Trophoblast cell (in vitro differentiated cells and primary cell): Measurements from ENCODE around the gene DNMT3A.
A peak's percentile ranks its signal among the peaks of the same experiment; 100 is the strongest.

ENCODE experiments used
- DNase-seq, 2 donors: peaks; one replicate each; pipeline ENCODE4 v3.0.0-alpha.2; 2016
- H2AFZ ChIP-seq: 2 replicates; pipeline ENCODE4 v1.6.1; 2013; ENCODE audit warnings: low read length, moderate library complexity, mild to moderate bottlenecking; ENCODE audit not compliant: insufficient read depth, poor library complexity
- H2AK5ac ChIP-seq: 2 replicates; pipeline ENCODE4 v1.6.1; 2013; ENCODE audit warnings: mild to moderate bottlenecking, low read length
- H2BK120ac ChIP-seq: 2 replicates; pipeline ENCODE4 v1.6.1; 2013; ENCODE audit warnings: low read length, mild to moderate bottlenecking, moderate library complexity; ENCODE audit not compliant: insufficient read depth, poor library complexity
- H2BK12ac ChIP-seq: 2 replicates; pipeline ENCODE4 v1.6.1; 2013; ENCODE audit warnings: mild to moderate bottlenecking, low read length, moderate library complexity
- H2BK5ac ChIP-seq: 2 replicates; pipeline ENCODE4 v1.6.1; 2013; ENCODE audit warnings: low read length, low read depth, moderate library complexity, mild to moderate bottlenecking; ENCODE audit not compliant: poor library complexity
- H3K14ac ChIP-seq: 2 replicates; pipeline ENCODE4 v1.6.1; 2013; ENCODE audit warnings: mild to moderate bottlenecking, low read length
- H3K18ac ChIP-seq: 2 replicates; pipeline ENCODE4 v1.6.1; 2013; ENCODE audit warnings: mild to moderate bottlenecking, low read length
- H3K23ac ChIP-seq: 2 replicates; pipeline ENCODE4 v1.6.1; 2013; ENCODE audit warnings: low read length
- H3K27ac ChIP-seq: 2 replicates; pipeline ENCODE4 v1.5.1; 2013; ENCODE audit warnings: low read depth, mild to moderate bottlenecking, inconsistent platforms, low read length, moderate library complexity
- H3K27me3 ChIP-seq: 2 replicates; pipeline ENCODE4 v1.6.1; 2013; ENCODE audit warnings: inconsistent platforms, mild to moderate bottlenecking, low read length, moderate library complexity; ENCODE audit not compliant: insufficient read depth
- H3K36me3 ChIP-seq, 2 experiments: 1 replicate in 1 of 2; 2 replicates in 1 of 2; pipeline ENCODE4 v1.6.1; 2013; ENCODE audit warnings: low read length in 2 of 2, mild to moderate bottlenecking in 2 of 2, moderate library complexity in 1 of 2; ENCODE audit not compliant: insufficient read depth in 2 of 2, control insufficient read depth in 1 of 2
- H3K4ac ChIP-seq: 2 replicates; pipeline ENCODE4 v1.6.1; 2013; ENCODE audit warnings: low read depth, mild to moderate bottlenecking, low read length, moderate library complexity
- H3K4me1 ChIP-seq, 2 experiments: 1 replicate in 1 of 2; 2 replicates in 1 of 2; pipeline ENCODE4 v1.6.1; 2013; ENCODE audit warnings: low read length in 2 of 2, mild to moderate bottlenecking in 2 of 2, moderate library complexity in 1 of 2; ENCODE audit not compliant: insufficient read depth in 2 of 2, control insufficient read depth in 1 of 2
- H3K4me2 ChIP-seq: 2 replicates; pipeline ENCODE4 v1.6.1; 2013; ENCODE audit warnings: inconsistent platforms, mild to moderate bottlenecking, low read length, moderate library complexity
- H3K4me3 ChIP-seq: 2 replicates; pipeline ENCODE4 v1.5.1; 2013; ENCODE audit warnings: mild to moderate bottlenecking, low read depth, low read length, inconsistent platforms
- H3K79me1 ChIP-seq: one replicate; pipeline ENCODE4 v1.6.1; 2013; ENCODE audit warnings: low read length
- H3K79me2 ChIP-seq: 2 replicates; pipeline ENCODE4 v1.6.1; 2013; ENCODE audit warnings: low read length, mild to moderate bottlenecking; ENCODE audit not compliant: control insufficient read depth, insufficient read depth, poor library complexity
- H3K9ac ChIP-seq: 2 replicates; pipeline ENCODE4 v1.6.1; 2013; ENCODE audit warnings: mild to moderate bottlenecking, low read length
- H3K9me3 ChIP-seq: 2 replicates; pipeline ENCODE4 v1.6.1; 2013; ENCODE audit warnings: low read depth, mild to moderate bottlenecking, control low read depth, inconsistent platforms, low read length; ENCODE audit not compliant: insufficient read depth
- H4K12ac ChIP-seq: 2 replicates; pipeline ENCODE4 v1.6.1; 2013; ENCODE audit warnings: low read depth, mild to moderate bottlenecking, low read length, moderate library complexity
- H4K8ac ChIP-seq: 2 replicates; pipeline ENCODE4 v1.6.1; 2013; ENCODE audit warnings: low read depth, mild to moderate bottlenecking, low read length, moderate library complexity
- H4K91ac ChIP-seq: one replicate; pipeline ENCODE4 v1.6.1; 2013; ENCODE audit warnings: low read depth, mild to moderate bottlenecking, low read length, moderate library complexity
- WGBS: extraction: QIAGEN DNeasy Blood & Tissue Kit; methylation state at CpG from one replicate; pipeline ENCODE4 v1.1.7; 2013; ENCODE audit warnings: missing lambda C conversion rate; ENCODE audit not compliant: insufficient read length, insufficient coverage; ENCODE audit errors: extremely low coverage; 5-methylcytosine and 5-hydroxymethylcytosine counted together

Gene DNMT3A

DNA sequence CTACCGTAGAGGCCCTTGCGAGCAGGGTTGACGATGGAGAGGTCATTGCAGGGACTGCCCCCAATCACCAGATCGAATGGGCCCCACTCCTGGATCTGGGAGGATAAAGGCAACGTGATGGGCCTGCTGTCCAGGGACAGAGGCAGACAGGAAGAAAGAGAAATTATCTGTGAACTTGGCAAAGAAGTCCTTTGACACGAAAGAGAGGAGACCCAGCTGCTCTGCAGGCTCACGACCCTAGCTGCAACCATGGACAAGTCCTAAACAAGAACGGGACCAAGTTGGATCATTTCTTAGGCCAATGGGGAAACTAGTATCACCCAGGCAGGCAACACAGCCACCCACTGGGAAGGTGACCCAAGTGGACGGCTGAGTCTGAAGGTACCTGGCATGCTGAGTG, 101.1 kb downstream of the DNMT3A start:
- no peak overlapping the region for H2BK12ac ChIP-seq
- H3K9me3 ChIP-seq: peaks cover 5% of the 10 kb centered on the region
- no peak overlapping the region for H2BK120ac ChIP-seq
- no peak overlapping the region for H3K4me2 ChIP-seq
- WGBS: no CpG with 5 or more reads among the region's 9 CpGs
- H3K14ac ChIP-seq: no peak overlapping the region
- no peak overlapping the region for H4K91ac ChIP-seq
- H3K27me3 ChIP-seq: no peaks in the 10 kb centered on the region
- H4K8ac ChIP-seq: no peak overlapping the region
- no peak overlapping the region for H3K27ac ChIP-seq
- H3K23ac ChIP-seq: no peak overlapping the region
- no peak for DNase-seq
- no peak overlapping the region for H3K9ac ChIP-seq
- no peak overlapping the region for H3K18ac ChIP-seq
- no peak overlapping the region for H2AK5ac ChIP-seq
- no peak overlapping the region for H3K4me3 ChIP-seq
- H3K79me2 ChIP-seq: no peaks in the 10 kb centered on the region
- no peak overlapping the region for H2AFZ ChIP-seq
- H3K4me1 ChIP-seq: no peaks in the 10 kb centered on the region
- no peak overlapping the region for H3K4ac ChIP-seq
- H3K79me1 ChIP-seq: no peaks in the 10 kb centered on the region
- H4K12ac ChIP-seq: no peak overlapping the region
- H3K36me3 ChIP-seq: peaks cover 78 to 84% of the 10 kb centered on the region in 2 experiments
- H2BK5ac ChIP-seq: no peak overlapping the region

DNA sequence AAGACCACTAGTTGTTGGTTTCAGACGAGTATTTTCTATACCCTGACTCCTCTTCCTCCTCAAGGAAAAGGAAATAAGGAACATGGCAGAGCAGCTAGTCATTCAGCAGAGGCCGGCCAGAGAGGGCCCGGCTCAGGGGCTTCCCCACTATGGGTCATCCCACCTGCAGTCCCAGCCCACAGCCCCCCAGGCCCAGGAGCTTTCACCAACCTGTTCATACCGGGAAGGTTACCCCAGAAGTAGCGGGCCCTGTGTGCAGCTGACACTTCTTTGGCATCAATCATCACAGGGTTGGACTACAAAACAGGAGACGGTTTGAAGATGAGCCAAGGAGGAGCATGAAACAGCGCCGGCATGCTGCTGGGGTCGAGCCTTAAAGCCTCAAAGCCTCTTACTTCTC, 102.8 kb downstream of the DNMT3A start:
- no peak overlapping the region for H2AK5ac ChIP-seq
- no peak overlapping the region for H3K4me3 ChIP-seq
- no peak overlapping the region for H4K12ac ChIP-seq
- no peak overlapping the region for H3K23ac ChIP-seq
- peaks cover 75 to 81% of the 10 kb centered on the region in 2 experiments for H3K36me3 ChIP-seq
- H3K9ac ChIP-seq: no peak overlapping the region
- no peak overlapping the region for H3K27ac ChIP-seq
- peaks cover 5% of the 10 kb centered on the region for H3K9me3 ChIP-seq
- H2BK120ac ChIP-seq: no peak overlapping the region
- H4K8ac ChIP-seq: no peak overlapping the region
- H2BK12ac ChIP-seq: no peak overlapping the region
- H3K79me1 ChIP-seq: no peaks in the 10 kb centered on the region
- no peak overlapping the region for H4K91ac ChIP-seq
- no peak overlapping the region for H2AFZ ChIP-seq
- H3K18ac ChIP-seq: no peak overlapping the region
- H3K4ac ChIP-seq: no peak overlapping the region
- no peaks in the 10 kb centered on the region for H3K27me3 ChIP-seq
- no peak overlapping the region for H3K4me2 ChIP-seq
- no peak overlapping the region for H3K14ac ChIP-seq
- WGBS: no CpG with 5 or more reads among the region's 9 CpGs
- no peak for DNase-seq
- H3K4me1 ChIP-seq: no peaks in the 10 kb centered on the region
- no peak overlapping the region for H2BK5ac ChIP-seq
- no peaks in the 10 kb centered on the region for H3K79me2 ChIP-seq

GRCh38 chr2:25237764-25238163, 104.0 kb downstream of the DNMT3A start:
- no peak overlapping the region for H2BK5ac ChIP-seq
- H3K9ac ChIP-seq: no peak overlapping the region

GRCh38 chr2:25236736-25237135, 105.0 kb downstream of the DNMT3A start:
- Histone ChIP-seq H3K79me1 (no peaks in the 10 kb centered on the region), H3K36me3 (peaks cover 78 to 83% of the 10 kb centered on the region in 2 experiments), H2BK5ac (no peak overlapping the region), H3K4me1 (no peaks in the 10 kb centered on the region), H3K4me2 (no peak overlapping the region), H2AK5ac (no peak overlapping the region), H3K14ac (no peak overlapping the region), H4K8ac (no peak overlapping the region), H3K18ac (no peak overlapping the region), H2BK12ac (no peak overlapping the region), H3K79me2 (no peaks in the 10 kb centered on the region), H4K91ac (no peak overlapping the region), H3K9me3 (peaks cover 5% of the 10 kb centered on the region), H3K27ac (no peak overlapping the region), H3K27me3 (no peaks in the 10 kb centered on the region), H3K4me3 (peak overlapping the region; percentile 16), H3K4ac (no peak overlapping the region), H3K23ac (no peak overlapping the region), H2BK120ac (no peak overlapping the region), H4K12ac (no peak overlapping the region), H2AFZ (no peak overlapping the region), H3K9ac (no peak overlapping the region)
- DNase-seq: no peak
- WGBS: no CpG with 5 or more reads among the region's 8 CpGs

More at GRCh38 chr2:25237764-25238163, 104.0 kb downstream of the DNMT3A start:
- Histone ChIP-seq H3K9me3 (peaks cover 5% of the 10 kb centered on the region), H3K4me3 (no peak overlapping the region), H3K18ac (no peak overlapping the region), H3K4me1 (no peaks in the 10 kb centered on the region), H4K91ac (no peak overlapping the region), H3K36me3 (peaks cover 76 to 83% of the 10 kb centered on the region in 2 experiments), H3K4me2 (no peak overlapping the region), H4K12ac (no peak overlapping the region), H3K27ac (no peak overlapping the region), H4K8ac (no peak overlapping the region), H2BK12ac (no peak overlapping the region), H3K14ac (no peak overlapping the region), H2BK120ac (no peak overlapping the region), H3K79me2 (no peaks in the 10 kb centered on the region), H3K23ac (no peak overlapping the region), H2AK5ac (no peak overlapping the region), H2AFZ (no peak overlapping the region), H3K27me3 (no peaks in the 10 kb centered on the region), H3K79me1 (no peaks in the 10 kb centered on the region), H3K4ac (no peak overlapping the region)
- no peak for DNase-seq
- WGBS: no CpG with 5 or more reads among the region's 8 CpGs
